ENCODE measurements around the gene TMEM72. TPM values are rescaled to one million over a fixed set of nuclear protein-coding genes. Genes with fewer than 3 reads are reported as not detected.
A peak's percentile ranks its signal among the peaks of the same experiment; 100 is the strongest.
"Not testable (repeated sequence)": the region's sequence is repeated elsewhere in the genome, so short reads cannot be mapped to it uniquely, and the experiment has no call there.

Gene TMEM72
- total RNA-seq, 1 donor from 2014 or later = not detected

GRCh38 chr10:44865289-44865671, 45.9 kb upstream of the TMEM72 start:
- peak overlapping the region; percentile 76 for H3K4me2 ChIP-seq
- peaks cover 56% of the 10 kb centered on the region for H3K27me3 ChIP-seq
- no peaks in the 10 kb centered on the region for H3K79me2 ChIP-seq (ENCODE audit: low read depth)
- H3F3A ChIP-seq (ENCODE audit: low read depth) = peaks cover 19% of the 10 kb centered on the region
- no peak for TF ChIP-seq EZH2phosphoT487 (IDR thresholded peaks at IDR 0.05)
- TF ChIP-seq CTCF (IDR thresholded peaks at IDR 0.05) = no peak
- TF ChIP-seq EZH2 (IDR thresholded peaks at IDR 0.05) = no peak
- peak; percentile 17 for DNase-seq (ENCODE audit: low spot score)
- no peaks in the 10 kb centered on the region for H3K36me3 ChIP-seq
- no peak overlapping the region for H3K4me3 ChIP-seq
- H2AFZ ChIP-seq (replicated peaks) = peak overlapping the region; percentile 74
- H3K9ac ChIP-seq = no peak overlapping the region
- no peaks in the 10 kb centered on the region for H4K20me1 ChIP-seq (ENCODE audit: low read depth)
- H3K36me3 Mint-ChIP-seq = no peaks in the 10 kb centered on the region
- peak overlapping the region; percentile 37 for H3K4me3 Mint-ChIP-seq
- peaks cover 16% of the 10 kb centered on the region for H3K4me1 ChIP-seq
- H3K27me3 Mint-ChIP-seq (ENCODE audit: insufficient read depth, low read depth) = peaks cover 4% of the 10 kb centered on the region
- no peaks in the 10 kb centered on the region for H3K9me3 ChIP-seq (ENCODE audit: low read depth)
- no peak overlapping the region for H3K27ac Mint-ChIP-seq
- no peak overlapping the region for H3K27ac ChIP-seq
- peaks cover 21% of the 10 kb centered on the region for H3K4me1 Mint-ChIP-seq
- peaks cover 4% of the 10 kb centered on the region for H3K9me3 Mint-ChIP-seq

GRCh38 chr10:44866367-44866766, 44.8 kb upstream of the TMEM72 start:
- H4K20me1 ChIP-seq (ENCODE audit: low read depth); H3K4me2 ChIP-seq; H3K36me3 ChIP-seq; H3K79me2 ChIP-seq (ENCODE audit: low read depth); H3K9ac ChIP-seq; H3K27ac Mint-ChIP-seq; DNase-seq (ENCODE audit: low spot score); H3K27me3 Mint-ChIP-seq (ENCODE audit: insufficient read depth, low read depth); H3K9me3 ChIP-seq (ENCODE audit: low read depth); H3K4me3 Mint-ChIP-seq; H2AFZ ChIP-seq (replicated peaks); H3K9me3 Mint-ChIP-seq; H3K4me3 ChIP-seq; H3K27ac ChIP-seq; H3K36me3 Mint-ChIP-seq: not testable (repeated sequence)
- Histone ChIP-seq H3K27me3 (peaks cover 49% of the 10 kb centered on the region), H3K4me1 (peaks cover 16% of the 10 kb centered on the region), H3F3A (ENCODE audit: low read depth) (peaks cover 19% of the 10 kb centered on the region)
- H3K4me1 Mint-ChIP-seq = peaks cover 17% of the 10 kb centered on the region

DNA sequence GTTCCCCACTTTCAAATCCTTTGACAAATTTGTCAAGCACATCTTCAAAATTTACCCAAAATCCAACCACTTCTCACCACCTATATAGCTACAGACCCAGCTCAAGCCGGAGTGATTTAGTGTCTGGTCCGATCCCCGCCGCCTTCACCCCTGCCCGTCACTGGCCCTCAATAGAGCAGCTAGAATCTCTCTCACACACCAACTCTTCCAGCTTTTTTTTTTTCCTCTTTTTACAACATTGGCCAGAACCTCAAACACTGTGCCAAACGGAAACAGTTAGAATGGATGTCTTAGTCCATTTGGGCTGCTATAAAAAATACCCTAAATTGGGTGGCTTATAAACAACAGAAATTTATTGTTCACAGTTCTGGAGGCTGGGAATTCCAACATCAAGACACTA, 41.1 kb upstream of the TMEM72 start:
- Histone ChIP-seq H3K4me3 (no peak overlapping the region), H3K9ac (no peak overlapping the region), H2AFZ (replicated peaks) (no peak overlapping the region), H3K36me3 (no peaks in the 10 kb centered on the region), H3K27me3 (peaks cover 17% of the 10 kb centered on the region), H3K9me3 (ENCODE audit: low read depth) (no peaks in the 10 kb centered on the region), H4K20me1 (ENCODE audit: low read depth) (no peaks in the 10 kb centered on the region), H3K4me1 (no peaks in the 10 kb centered on the region), H3K27ac (no peak overlapping the region), H3K4me2 (no peak overlapping the region), H3K79me2 (ENCODE audit: low read depth) (no peaks in the 10 kb centered on the region), H3F3A (ENCODE audit: low read depth) (no peaks in the 10 kb centered on the region)
- Mint-ChIP-seq H3K36me3 (no peaks in the 10 kb centered on the region), H3K9me3 (no peaks in the 10 kb centered on the region), H3K4me3 (no peak overlapping the region), H3K27ac (no peak overlapping the region), H3K27me3 (ENCODE audit: insufficient read depth, low read depth) (peaks cover 5% of the 10 kb centered on the region), H3K4me1 (peaks cover 3% of the 10 kb centered on the region)
- no peak for TF ChIP-seq EZH2 (IDR thresholded peaks at IDR 0.05)
- TF ChIP-seq CTCF (IDR thresholded peaks at IDR 0.05) = no peak
- TF ChIP-seq EZH2phosphoT487 (IDR thresholded peaks at IDR 0.05) = no peak
- DNase-seq (ENCODE audit: low spot score) = no peak

- H3K79me2 ChIP-seq (ENCODE audit: low read depth) = no peaks in the 10 kb centered on the region
- no peaks in the 10 kb centered on the region for H3K36me3 ChIP-seq
- Mint-ChIP-seq H3K4me1 (no peaks in the 10 kb centered on the region), H3K27ac (no peak overlapping the region), H3K9me3 (no peaks in the 10 kb centered on the region), H3K27me3 (ENCODE audit: insufficient read depth, low read depth) (peaks cover 3% of the 10 kb centered on the region), H3K36me3 (no peaks in the 10 kb centered on the region), H3K4me3 (no peak overlapping the region)
- no peak overlapping the region for H3K27ac ChIP-seq
- H3K4me2 ChIP-seq = no peak overlapping the region
- H3K9me3 ChIP-seq (ENCODE audit: low read depth) = no peaks in the 10 kb centered on the region
- no peaks in the 10 kb centered on the region for H3K27me3 ChIP-seq
- H3K4me1 ChIP-seq = no peaks in the 10 kb centered on the region
- H3F3A ChIP-seq (ENCODE audit: low read depth) = no peaks in the 10 kb centered on the region
- H4K20me1 ChIP-seq (ENCODE audit: low read depth) = no peaks in the 10 kb centered on the region
- no peak for DNase-seq (ENCODE audit: low spot score)
- no peak overlapping the region for H3K4me3 ChIP-seq
- TF ChIP-seq EZH2phosphoT487 (IDR thresholded peaks at IDR 0.05) = no peak
- no peak for TF ChIP-seq CTCF (IDR thresholded peaks at IDR 0.05)
- no peak for TF ChIP-seq EZH2 (IDR thresholded peaks at IDR 0.05)
- H3K9ac ChIP-seq = no peak overlapping the region
- H2AFZ ChIP-seq (replicated peaks) = no peak overlapping the region
Measured at GRCh38 chr10:44873160-44873559, 38.0 kb upstream of the TMEM72 start.
